Activated gamma-delta T cell (primary cell): ENCODE results near the gene TMEM179.

Experiments
- DNase-seq: peaks from one replicate; lab custom pipeline; 2025; lab: John Stamatoyannopoulos, UW

Gene TMEM179

DNA sequence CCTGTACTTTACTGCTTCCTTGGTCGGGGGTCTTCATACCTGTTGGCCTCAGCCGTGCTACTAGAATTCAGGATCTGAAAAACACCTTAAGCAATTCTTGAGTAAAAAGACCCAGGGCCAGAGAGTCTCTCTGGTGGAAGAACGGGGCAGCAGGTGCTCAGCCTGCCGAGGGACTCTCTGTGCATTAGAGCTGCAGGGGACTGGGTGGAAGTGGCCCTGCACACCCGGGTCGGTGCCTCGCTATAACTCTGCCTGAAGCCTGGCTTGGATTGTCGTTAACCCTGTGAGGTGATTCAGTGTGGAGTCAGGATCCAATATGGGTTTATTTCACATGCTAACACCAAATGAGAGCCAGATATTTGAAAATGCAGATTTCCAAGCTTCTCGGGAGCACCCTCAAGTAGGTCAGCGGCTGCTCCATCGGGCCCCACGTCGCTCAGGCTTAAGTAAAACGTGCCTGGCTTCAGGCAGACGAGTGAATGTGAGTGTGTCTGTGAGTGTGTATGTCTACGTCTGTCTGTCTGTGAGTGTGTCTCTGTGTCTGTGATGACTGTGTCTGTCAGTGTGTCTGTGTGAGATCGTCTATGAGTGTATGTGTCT is 60.1 kb downstream of the TMEM179 start:
- DNase-seq = no peak

DNA sequence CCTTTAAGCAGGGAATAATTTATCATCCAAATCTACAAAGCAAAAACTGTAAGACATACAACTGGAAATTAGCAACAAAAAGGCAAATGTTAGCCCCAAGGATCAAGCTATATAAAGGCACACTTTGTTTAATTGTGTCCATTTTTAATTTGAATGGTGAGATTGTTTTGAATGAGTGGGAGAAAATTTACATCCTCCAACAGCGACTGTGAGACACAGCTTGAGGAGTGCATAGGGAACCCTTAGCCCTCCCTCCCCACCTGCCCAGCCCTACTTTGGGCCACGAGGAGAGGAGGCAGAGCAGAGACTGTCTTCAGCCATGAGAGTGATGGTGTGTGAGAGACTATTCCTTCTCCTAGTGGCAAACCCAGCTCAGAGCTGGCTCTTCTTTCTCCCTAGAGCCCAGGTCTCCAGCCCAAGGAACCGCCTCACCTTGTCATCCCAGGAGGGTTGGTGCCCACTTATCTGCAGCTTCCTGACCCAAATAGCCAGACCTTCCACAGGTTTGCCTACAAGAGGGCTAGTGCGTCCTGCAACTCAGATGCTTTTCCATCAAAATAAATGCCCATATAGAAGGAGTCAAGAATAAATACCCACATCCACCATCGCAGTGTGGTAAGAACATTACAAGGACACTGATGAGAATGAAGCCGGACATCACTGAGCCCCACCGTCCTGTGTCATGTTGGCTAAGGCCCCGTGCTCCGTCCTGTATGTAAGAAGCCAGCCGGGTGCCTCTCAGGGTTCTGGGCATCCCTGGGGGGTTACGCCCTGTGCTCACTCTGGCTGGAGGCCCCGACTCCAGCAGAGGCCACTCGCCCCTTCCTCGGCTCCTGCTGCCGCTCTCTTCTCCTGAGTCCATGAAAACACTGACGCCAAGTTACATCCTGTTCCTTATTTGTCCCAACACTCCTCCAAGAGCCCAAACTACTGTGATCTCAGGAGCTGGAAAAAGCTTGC is 61.4 kb downstream of the TMEM179 start:
- no peak for DNase-seq

DNA sequence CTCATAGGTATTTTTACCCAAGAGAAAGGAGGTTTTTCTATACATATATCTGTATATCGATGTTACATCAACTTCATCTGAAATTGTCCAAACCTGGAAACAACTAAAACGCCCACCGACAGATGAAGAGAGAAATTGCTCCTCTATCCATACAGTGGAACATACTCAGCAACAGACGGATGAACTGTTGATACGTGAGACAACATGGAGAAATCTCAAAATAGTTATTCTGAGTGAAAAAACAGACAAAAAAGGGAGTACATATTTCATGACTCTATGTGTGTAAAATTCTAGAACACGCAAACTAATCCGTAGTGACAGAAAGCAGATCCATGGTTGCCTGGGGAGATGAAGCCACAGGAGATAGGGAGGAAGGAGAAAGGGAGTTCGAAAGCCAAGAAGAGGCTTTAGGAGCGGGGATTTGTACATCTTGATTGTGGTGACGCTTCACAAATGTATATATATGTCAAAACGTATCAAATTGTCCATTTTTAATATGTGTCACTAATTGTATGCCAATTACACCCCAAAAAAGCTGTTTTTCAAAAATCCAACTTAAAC is 62.6 kb downstream of the TMEM179 start:
- DNase-seq = no peak
